Measurements from ENCODE around the gene COL6A5. TPM values are rescaled to one million over a fixed set of nuclear protein-coding genes. Genes with fewer than 3 reads are reported as not detected.

Gene COL6A5
- total and polyA plus RNA-seq, 2 donors (not counting 3 experiments of a cell fraction or from before 2014, with no cell fraction given): not detected

GRCh38 chr3:130424837-130425236 lies 79.4 kb downstream of the COL6A5 start:
- TF ChIP-seq JUN (IDR thresholded peaks at IDR 0.05; ENCODE audit: borderline replicate concordance, insufficient read depth, insufficient read length, low read depth) (no peak), CTCF (IDR thresholded peaks at IDR 0.05; ENCODE audit: extremely low read depth in 1 of 2, insufficient read depth in 1 of 2, low read depth in 1 of 2, low read length in 2 of 2) (no peak), EZH2 (IDR thresholded peaks at IDR 0.05; ENCODE audit: borderline replicate concordance, low read depth, low read length, severe bottlenecking) (no peak), MAX (IDR thresholded peaks at IDR 0.05; ENCODE audit: insufficient read depth, insufficient read length) (no peak), FOS (IDR thresholded peaks at IDR 0.05; ENCODE audit: borderline replicate concordance, insufficient read depth, low read length) (no peak), GATA2 (IDR thresholded peaks at IDR 0.05; ENCODE audit: insufficient read depth, insufficient read length, low read depth, low read length) (no peak), POLR2AphosphoS5 (IDR thresholded peaks at IDR 0.05; ENCODE audit: insufficient read depth, low read depth, low read length) (no peak), POLR2A (IDR thresholded peaks at IDR 0.05; ENCODE audit: low read depth, low read length) (no peak), MYC (IDR thresholded peaks at IDR 0.05; ENCODE audit: low read depth, low read length) (no peak)
- Histone ChIP-seq H3K4me1 (ENCODE audit: control insufficient read depth, extremely low read depth, insufficient read depth, low read length) (no peaks in the 10 kb centered on the region), H3K79me2 (ENCODE audit: control insufficient read depth, insufficient read depth, low read length) (no peaks in the 10 kb centered on the region), H3K36me3 (ENCODE audit: control insufficient read depth in 2 of 2, extremely low read depth in 1 of 2, insufficient read depth in 2 of 2, low read length in 2 of 2) (no peaks in the 10 kb centered on the region), H3K9me3 (replicated peaks; ENCODE audit: control insufficient read depth, insufficient read depth, low read length) (no peaks in the 10 kb centered on the region), H3K9me1 (replicated peaks; ENCODE audit: control insufficient read depth, extremely low read depth, insufficient read depth, low read length) (no peaks in the 10 kb centered on the region), H3K4me2 (ENCODE audit: insufficient read depth, low read length) (no peak overlapping the region), H3K4me3 (replicated peaks in 1 of 3; ENCODE audit: insufficient read depth in 1 of 3, low read depth in 1 of 3, low read length in 3 of 3) (no peak overlapping the region), H3K9ac (replicated peaks; ENCODE audit: extremely low read depth, insufficient read depth, low read length) (no peak overlapping the region), H3K27me3 (ENCODE audit: control insufficient read depth in 2 of 2, insufficient read depth in 2 of 2, low read length in 2 of 2) (peaks cover 0 to 1% of the 10 kb centered on the region in 2 experiments), H4K20me1 (replicated peaks; ENCODE audit: control insufficient read depth, extremely low read depth, insufficient read depth, low read length) (no peaks in the 10 kb centered on the region), H2AFZ (ENCODE audit: low read depth, low read length) (no peak overlapping the region), H3K27ac (ENCODE audit: insufficient read depth, low read depth, low read length) (no peak overlapping the region)
- ChIA-PET POLR2A (no interaction called here), CTCF (no interaction called here)
- FAIRE-seq (no peak), DNase-seq (ENCODE audit: low read depth, low spot score) (no peak)
- dilution Hi-C loops (cut with MboI; ENCODE audit: extremely low pct_ligation_motif_present, low sequenced_read_pairs) (no loop called here), intact Hi-C loops (cut with micrococcal nuclease) (no loop called here)
- BruUV-seq (replicated peaks): no TSS peak

Data from endothelial cell of umbilical vein (primary cell).